Esophagus squamous epithelium (tissue), 5 donors: ENCODE results near the gene SSH3. TPM values are rescaled to one million over a fixed set of nuclear protein-coding genes. Genes with fewer than 3 reads are reported as not detected.
A peak's percentile ranks its signal among the peaks of the same experiment; 100 is the strongest.

ENCODE experiments used
- DNase-seq: peaks from one replicate; lab custom pipeline; 2025; lab: John Stamatoyannopoulos, UW
- H3K27ac ChIP-seq, 4 donors: fragments of 200-600 bp; sonication (generic); one replicate each; pipeline ENCODE4 v1.5.1; 2016 to 2019; ENCODE audit warnings: mild to moderate bottlenecking in 1 of 4
- H3K27me3 ChIP-seq, 4 donors: fragments of 200-600 bp; sonication (generic); 1 replicate in 3 of 4; 2 replicates in 1 of 4; pipeline versions ENCODE4 v1.5.1 to v1.6.0; 2017 to 2021; ENCODE audit warnings: antibody characterized with exemption in 1 of 4
- H3K36me3 ChIP-seq, 3 donors: fragments of 200-600 bp; sonication (generic); one replicate each; pipeline ENCODE4 v1.5.1; 2016 to 2019
- H3K4me1 ChIP-seq, 3 donors: fragments of 200-600 bp; sonication (generic); one replicate each; pipeline ENCODE4 v1.5.1; 2017 to 2019
- H3K4me3 ChIP-seq, 4 donors: fragments of 200-600 bp; sonication (generic); 1 replicate in 3 of 4; 2 replicates in 1 of 4; pipeline ENCODE4 v1.5.1; 2016 to 2019; ENCODE audit warnings: mild to moderate bottlenecking in 2 of 4, moderate library complexity in 1 of 4
- H3K9me3 ChIP-seq, 3 donors: fragments of 200-600 bp; sonication (generic); one replicate each; pipeline ENCODE4 v1.5.1; 2016 to 2019
- POLR2A ChIP-seq, 4 donors: fragments of 450-650 bp; IDR thresholded peaks; one replicate each; pipeline ENCODE4 v1.6.1; 2017; ENCODE audit warnings: antibody characterized with exemption in 4 of 4, mild to moderate bottlenecking in 4 of 4, moderate library complexity in 3 of 4
- WGBS, 2 donors: methylation state at CpG; one replicate each; pipeline ENCODE4 v1.1.5; 2018; 5-methylcytosine and 5-hydroxymethylcytosine counted together
- intact Hi-C: fragments of 100-400 bp; cut with DNase I; formaldehyde crosslinking; loops from one replicate; pipeline ENCODE4 v1.15.0; 2022
- total RNA-seq, 4 donors: library from RNA; depleted of rRNA; stranded (reverse); fragments of >200 nt; gene quantifications; one replicate each; pipeline ENCODE4 v1.1.0, GENCODE V29; 2016
- TF ChIP-seq, protein P1 (sequence below), 6 experiments: fragments of 450-650 bp in 4 of 6; fragments of 200-600 bp in 2 of 6; sonication (generic) in 2 of 6; IDR thresholded peaks; one replicate each; pipeline ENCODE4 v1.5.1; 2016 to 2019; ENCODE audit warnings: antibody characterized with exemption in 6 of 6, mild to moderate bottlenecking in 4 of 6, moderate library complexity in 4 of 6
- donor health status: DM: yes; HTN: yes; CAD: no.

The SSH3 gene
- total RNA-seq, 4 donors from 2014 or later = 51.4 to 78.4 (median 64.8) TPM

GRCh38 chr11:67283481-67283963 is 19.8 kb upstream of the SSH3 start:
- Histone ChIP-seq H3K36me3 (peaks cover 64 to 89% (median 68%) of the 10 kb centered on the region in 3 donors), H3K9me3 (no peaks in the 10 kb centered on the region), H3K4me1 (peaks cover 26 to 73% (median 28%) of the 10 kb centered on the region in 3 donors), H3K4me3 (no peak overlapping the region), H3K27ac (peak overlapping the region; percentile 24 to 78 (median 53)), H3K27me3 (no peaks in the 10 kb centered on the region)
- intact Hi-C loops = no loop called here
- no peak for DNase-seq
- TF ChIP-seq POLR2A (IDR thresholded peaks at IDR 0.05) = no peak
- TF ChIP-seq, protein P1, sequence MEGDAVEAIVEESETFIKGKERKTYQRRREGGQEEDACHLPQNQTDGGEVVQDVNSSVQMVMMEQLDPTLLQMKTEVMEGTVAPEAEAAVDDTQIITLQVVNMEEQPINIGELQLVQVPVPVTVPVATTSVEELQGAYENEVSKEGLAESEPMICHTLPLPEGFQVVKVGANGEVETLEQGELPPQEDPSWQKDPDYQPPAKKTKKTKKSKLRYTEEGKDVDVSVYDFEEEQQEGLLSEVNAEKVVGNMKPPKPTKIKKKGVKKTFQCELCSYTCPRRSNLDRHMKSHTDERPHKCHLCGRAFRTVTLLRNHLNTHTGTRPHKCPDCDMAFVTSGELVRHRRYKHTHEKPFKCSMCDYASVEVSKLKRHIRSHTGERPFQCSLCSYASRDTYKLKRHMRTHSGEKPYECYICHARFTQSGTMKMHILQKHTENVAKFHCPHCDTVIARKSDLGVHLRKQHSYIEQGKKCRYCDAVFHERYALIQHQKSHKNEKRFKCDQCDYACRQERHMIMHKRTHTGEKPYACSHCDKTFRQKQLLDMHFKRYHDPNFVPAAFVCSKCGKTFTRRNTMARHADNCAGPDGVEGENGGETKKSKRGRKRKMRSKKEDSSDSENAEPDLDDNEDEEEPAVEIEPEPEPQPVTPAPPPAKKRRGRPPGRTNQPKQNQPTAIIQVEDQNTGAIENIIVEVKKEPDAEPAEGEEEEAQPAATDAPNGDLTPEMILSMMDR (IDR thresholded peaks at IDR 0.05) = no peak
- WGBS, 2 donors = 64 to 79% methylated on average over 3 to 11 of the region's 13 CpGs

- DNase-seq = no peak
- peaks cover 56 to 74% (median 58%) of the 10 kb centered on the region in 3 donors for H3K36me3 ChIP-seq
- H3K4me1 ChIP-seq = peaks cover 26 to 67% (median 27%) of the 10 kb centered on the region in 3 donors
- TF ChIP-seq, protein P1 (IDR thresholded peaks at IDR 0.05) = no peak
- TF ChIP-seq POLR2A (IDR thresholded peaks at IDR 0.05) = no peak
- no peak overlapping the region for H3K4me3 ChIP-seq
- H3K27ac ChIP-seq = peak overlapping the region in 2 of 4 donors; percentile 11 to 66
- no peaks in the 10 kb centered on the region for H3K27me3 ChIP-seq
- H3K9me3 ChIP-seq = no peaks in the 10 kb centered on the region
- intact Hi-C loops = no loop called here
- WGBS, 2 donors = 78 to 85% methylated on average over 22 to 29 of the region's 45 CpGs
Measured at GRCh38 chr11:67284811-67285540, 18.4 kb upstream of the SSH3 start.

- intact Hi-C loops = no loop called here
- no peak for DNase-seq
- 75 to 78% methylated on average over 18 to 24 of the region's 39 CpGs for WGBS, 2 donors
- H3K27ac ChIP-seq = peak overlapping the region; percentile 88 to 98 (median 95)
- H3K27me3 ChIP-seq = no peaks in the 10 kb centered on the region
- no peak for TF ChIP-seq POLR2A (IDR thresholded peaks at IDR 0.05)
- TF ChIP-seq, protein P1 (IDR thresholded peaks at IDR 0.05) = no peak
- no peak overlapping the region for H3K4me3 ChIP-seq
- peaks cover 47 to 72% (median 52%) of the 10 kb centered on the region in 3 donors for H3K36me3 ChIP-seq
- peaks cover 30 to 68% (median 35%) of the 10 kb centered on the region in 3 donors for H3K4me1 ChIP-seq
- H3K9me3 ChIP-seq = no peaks in the 10 kb centered on the region
Measured at GRCh38 chr11:67285541-67286498, 17.5 kb upstream of the SSH3 start.

GRCh38 chr11:67286621-67287333 is 16.6 kb upstream of the SSH3 start:
- Histone ChIP-seq H3K4me3 (no peak overlapping the region), H3K4me1 (peaks cover 36 to 78% (median 43%) of the 10 kb centered on the region in 3 donors), H3K36me3 (peaks cover 38 to 72% (median 49%) of the 10 kb centered on the region in 3 donors), H3K27me3 (no peaks in the 10 kb centered on the region), H3K27ac (peak overlapping the region; percentile 88 to 98 (median 95)), H3K9me3 (no peaks in the 10 kb centered on the region)
- peak in 1 of 4 donors; percentile 28 for TF ChIP-seq POLR2A (IDR thresholded peaks at IDR 0.05)
- TF ChIP-seq, protein P1 (IDR thresholded peaks at IDR 0.05) = no peak
- WGBS, 2 donors = 70 to 100% methylated on average over 1 to 3 of the region's 8 CpGs
- no peak for DNase-seq
- intact Hi-C loops = no loop called here
